Dermis microvascular lymphatic vessel endothelial cell (primary cell): ENCODE measurements around the gene CDC25C. TPM values are rescaled to one million over a fixed set of nuclear protein-coding genes. Genes with fewer than 3 reads are reported as not detected.

ENCODE experiments used
- DNase-seq, 2 donors: peaks; one replicate each; pipeline versions ENCODE4 v3.0.0 to v3.0.0-alpha.2; 2010; ENCODE audit warnings: low read depth in 2 of 2
- total RNA-seq: library from RNA; depleted of rRNA; stranded (reverse); fragments of >200 nt; gene quantifications from 2 replicates; pipeline ENCODE4 v1.2.1, GENCODE V29; 2014

Gene CDC25C
- total RNA-seq, result 2.5 and 6.7 TPM in 2 replicates

- peak; percentile 97 to 99 for DNase-seq
These were observed at the start of gene CDC25C for GRCh38 chr5:138331449-138332368. TSS of gene CDC25C (minus strand) at chr5:138331804. CDS start at chr5:138331180, 624 bp downstream.

- no peak for DNase-seq
These were observed 41.0 kb upstream of the CDC25C start for GRCh38 chr5:138372653-138373052.

- DNase-seq, result no peak
These were observed 40.6 kb upstream of the CDC25C start for GRCh38 chr5:138372225-138372624.

GRCh38 chr5:138371454-138371853 lies 39.9 kb upstream of the CDC25C start:
- no peak for DNase-seq

GRCh38 chr5:138370537-138370936 lies 38.9 kb upstream of the CDC25C start:
- DNase-seq, result peak in 1 of 2 donors; percentile 39

GRCh38 chr5:138369706-138370105 lies 38.1 kb upstream of the CDC25C start:
- no peak for DNase-seq

- DNase-seq, result peak in 1 of 2 donors; percentile 44
These were observed 37.7 kb upstream of the CDC25C start for GRCh38 chr5:138369261-138369660.

GRCh38 chr5:138366632-138367382 lies 35.2 kb upstream of the CDC25C start:
- no peak for DNase-seq

GRCh38 chr5:138364576-138364975 lies 33.0 kb upstream of the CDC25C start:
- DNase-seq, result no peak

- no peak for DNase-seq
These were observed 29.4 kb upstream of the CDC25C start for GRCh38 chr5:138360941-138361452.

- DNase-seq, result no peak
These were observed 28.0 kb upstream of the CDC25C start for GRCh38 chr5:138359621-138360020.

GRCh38 chr5:138354926-138355378 lies 23.3 kb upstream of the CDC25C start:
- peak; percentile 27 to 75 for DNase-seq

- DNase-seq, result no peak
These were observed 22.8 kb upstream of the CDC25C start for GRCh38 chr5:138354387-138354786.

- DNase-seq, result no peak
These were observed 22.0 kb upstream of the CDC25C start for GRCh38 chr5:138353560-138354080.

GRCh38 chr5:138352722-138353559 lies 21.3 kb upstream of the CDC25C start:
- DNase-seq, result peak in 1 of 2 donors; percentile 70

GRCh38 chr5:138352071-138352721 lies 20.6 kb upstream of the CDC25C start, which contains the start of gene KDM3B:
TSS of gene KDM3B (plus strand) at chr5:138352685. CDS start at chr5:138352796, 111 bp downstream.
- peak; percentile 60 to 90 for DNase-seq

- no peak for DNase-seq
These were observed 19.9 kb upstream of the CDC25C start for GRCh38 chr5:138351517-138351916.

- peak in 1 of 2 donors; percentile 19 for DNase-seq
These were observed 19.5 kb upstream of the CDC25C start for GRCh38 chr5:138351056-138351455.

- no peak for DNase-seq
These were observed 18.9 kb upstream of the CDC25C start for GRCh38 chr5:138350563-138350890.

- DNase-seq, result no peak
These were observed 18.4 kb upstream of the CDC25C start for GRCh38 chr5:138349852-138350562.
